GM15510 (cell line): ENCODE data around the gene MORN1.

ENCODE experiments used
- POLR2A ChIP-seq: IDR thresholded peaks from 3 replicates; pipeline ENCODE4 v1.6.1; 2011; ENCODE audit warnings: borderline replicate concordance; ENCODE audit not compliant: insufficient read length; ENCODE audit errors: extremely low read depth

MORN1 gene

DNA sequence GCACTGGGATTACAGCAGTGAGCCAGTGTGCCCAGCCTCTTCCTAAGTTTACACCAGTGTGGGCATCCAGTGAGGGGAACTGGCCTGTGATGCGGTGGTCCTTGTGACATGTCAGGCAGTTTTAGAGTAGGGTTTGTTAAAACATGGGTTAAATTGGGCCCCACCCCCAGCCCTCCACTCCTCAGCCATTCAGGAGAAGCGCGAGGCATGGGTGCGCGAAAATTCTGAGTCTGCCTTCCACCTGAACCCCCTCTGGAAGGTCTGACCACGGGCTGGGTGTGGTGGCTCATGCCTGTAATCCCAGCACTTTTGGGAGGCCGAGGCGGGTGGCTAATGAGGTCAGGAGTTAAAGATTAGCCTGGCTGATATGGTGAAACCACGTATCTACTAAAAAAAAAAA is 111.5 kb downstream of the MORN1 start:
- no peak for TF ChIP-seq POLR2A

DNA sequence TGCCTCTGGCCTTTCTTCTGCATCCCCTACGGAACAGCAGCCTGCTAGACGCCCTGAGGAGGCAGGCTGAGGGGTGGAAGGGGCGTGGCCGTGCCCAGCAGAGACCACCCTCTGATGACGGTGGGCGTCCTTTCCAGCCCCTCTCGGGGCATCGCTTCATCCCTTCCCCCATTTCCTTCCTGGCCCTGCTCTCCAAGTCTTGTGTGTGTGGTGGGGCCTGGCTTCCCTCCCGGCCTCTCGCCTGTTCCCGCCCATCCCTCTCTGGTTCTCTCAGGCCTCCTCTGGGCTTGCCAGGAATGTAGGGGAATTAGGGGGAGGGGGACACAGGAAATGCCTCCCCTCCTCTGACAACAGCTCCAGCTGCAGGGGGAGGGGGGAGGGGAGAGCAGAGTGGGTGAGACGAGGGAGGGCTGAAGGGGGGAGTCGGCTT is 112.1 kb downstream of the MORN1 start:
- no peak for TF ChIP-seq POLR2A

DNA sequence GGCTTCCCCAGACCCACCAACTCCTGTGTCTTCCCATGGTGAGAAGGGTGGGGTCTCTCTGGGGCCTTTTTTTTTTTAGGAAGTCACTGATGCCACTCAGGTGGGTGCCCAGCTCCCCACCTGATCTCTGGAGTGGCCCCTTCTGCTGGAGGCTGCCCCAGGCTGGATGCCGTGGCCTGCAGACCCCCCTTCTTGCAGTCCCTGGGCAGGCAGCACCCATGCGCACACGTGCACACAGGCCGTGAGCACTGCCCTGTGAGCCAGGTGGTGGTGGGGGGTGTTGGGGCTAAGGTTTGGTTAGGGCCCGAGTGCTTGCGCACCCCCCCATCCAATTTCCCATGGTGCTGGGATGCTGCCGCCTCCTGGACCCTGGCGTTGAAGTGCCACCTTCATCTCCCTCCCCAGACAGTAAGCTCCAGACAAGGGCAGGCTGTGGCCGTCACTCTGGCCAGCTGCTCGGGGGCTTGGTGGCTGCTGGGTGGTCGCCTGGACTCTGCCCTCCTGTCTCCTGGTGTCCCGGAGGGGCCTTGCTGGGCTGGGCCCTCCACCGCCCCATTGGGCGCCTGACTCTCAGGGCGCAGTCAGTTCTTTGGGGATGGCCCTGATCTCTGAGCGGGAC is 112.7 kb downstream of the MORN1 start:
- TF ChIP-seq POLR2A = no peak

DNA sequence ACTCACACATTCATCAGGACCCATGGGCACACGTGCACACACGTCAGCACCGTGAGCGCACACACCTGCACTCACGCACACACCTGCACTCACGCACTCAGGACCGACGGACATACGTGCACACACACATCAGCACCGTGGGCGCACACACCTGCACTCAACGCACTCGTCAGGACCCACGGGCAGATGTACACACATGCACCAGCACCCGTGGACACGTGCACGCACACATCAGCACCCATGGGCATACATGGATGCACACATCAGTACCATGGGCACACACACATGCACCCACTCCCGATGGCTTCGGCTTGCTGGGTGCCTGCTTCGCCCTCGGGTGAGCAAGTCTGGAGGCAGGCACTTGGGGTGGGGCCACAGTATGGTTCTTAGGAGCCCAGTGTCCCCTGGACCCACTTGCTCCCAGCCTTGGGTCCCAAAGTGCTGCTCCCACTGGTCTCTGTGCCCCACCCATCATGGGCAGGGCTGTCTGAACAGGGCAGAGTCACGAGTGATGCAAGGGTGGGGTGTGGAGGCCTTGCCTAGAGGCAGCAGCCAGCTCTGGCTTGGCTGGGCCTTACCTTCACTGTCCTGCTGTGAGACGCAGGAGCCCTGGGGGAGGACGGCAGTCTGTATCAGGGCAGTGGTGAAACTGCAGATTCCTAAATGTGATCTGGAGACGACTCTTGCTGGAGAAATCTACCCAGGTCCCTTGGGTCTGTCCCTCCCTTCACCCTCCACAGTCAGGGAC is 113.4 kb downstream of the MORN1 start:
- TF ChIP-seq POLR2A = no peak

DNA sequence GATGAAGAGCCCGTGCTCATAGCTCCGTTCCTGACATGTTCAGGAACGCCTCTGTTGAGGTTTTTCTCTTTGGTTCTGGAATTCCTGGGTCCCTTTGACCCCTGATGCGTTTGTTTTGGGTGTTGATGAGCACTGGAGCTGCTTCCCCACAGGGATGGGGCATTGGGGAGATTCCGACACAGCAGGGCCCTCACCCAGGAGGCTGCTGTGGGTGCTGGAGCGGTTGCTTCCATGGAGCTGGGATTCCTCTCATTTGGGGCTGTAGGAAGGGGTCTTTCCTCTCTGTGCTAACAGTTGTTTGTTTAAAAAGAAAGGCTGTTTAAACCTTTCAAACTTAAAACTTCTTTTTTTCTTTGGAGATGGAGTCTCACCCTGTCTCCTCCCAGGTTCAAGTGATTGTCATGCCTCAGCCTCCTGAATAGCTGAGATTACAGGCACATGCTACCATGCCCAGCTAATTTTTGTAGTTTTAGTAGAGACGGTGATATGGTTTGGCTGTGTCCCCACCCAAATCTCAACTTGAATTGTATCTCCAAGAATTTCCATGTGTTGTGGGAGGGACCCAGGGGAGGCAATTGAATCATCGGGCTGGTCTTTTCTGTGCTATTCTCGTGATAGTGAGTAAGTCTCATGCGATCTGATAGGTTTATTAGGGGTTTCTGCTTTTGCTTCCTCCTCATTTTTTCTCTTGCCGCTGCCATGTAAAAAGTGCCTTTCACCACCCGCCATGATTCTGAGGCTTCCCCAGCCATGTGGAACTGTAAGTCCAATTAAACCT is 114.4 kb downstream of the MORN1 start:
- TF ChIP-seq POLR2A = no peak

DNA sequence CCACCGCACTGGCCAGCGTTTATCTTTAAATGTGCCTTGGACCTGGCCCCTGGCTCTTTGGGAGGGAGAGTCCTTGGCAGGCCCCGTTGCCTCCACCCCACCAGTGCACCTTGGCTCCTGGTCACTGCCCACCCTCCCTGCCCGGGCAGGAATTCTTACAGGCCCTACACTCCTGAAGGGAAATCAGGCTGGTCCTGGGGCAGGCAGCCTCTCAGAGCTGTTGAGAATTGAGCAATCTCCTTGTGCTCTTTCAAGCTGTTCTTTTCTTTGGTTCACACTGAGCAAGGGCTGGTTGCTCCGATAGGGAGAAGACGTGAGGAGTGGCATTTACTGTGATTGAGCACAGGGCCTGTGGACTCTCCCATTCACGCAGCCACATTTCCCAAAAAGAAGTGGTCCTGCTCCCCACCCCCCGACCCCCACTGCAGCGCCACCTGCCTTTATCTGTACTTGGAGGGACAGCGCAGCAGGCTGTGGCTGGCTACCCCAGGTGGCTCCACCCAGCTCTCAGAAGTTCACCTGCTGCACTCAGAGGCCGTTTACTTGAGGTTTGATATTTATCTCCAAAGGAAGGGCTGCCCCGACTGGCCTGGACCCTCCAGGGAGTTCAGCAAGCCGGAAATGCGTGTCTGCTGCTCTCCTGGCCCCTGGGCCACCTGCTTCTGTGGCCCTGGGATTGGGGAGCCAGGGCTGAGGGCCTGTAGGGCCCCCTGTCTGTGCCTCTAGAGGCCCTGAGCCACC is 115.4 kb downstream of the MORN1 start:
- no peak for TF ChIP-seq POLR2A

DNA sequence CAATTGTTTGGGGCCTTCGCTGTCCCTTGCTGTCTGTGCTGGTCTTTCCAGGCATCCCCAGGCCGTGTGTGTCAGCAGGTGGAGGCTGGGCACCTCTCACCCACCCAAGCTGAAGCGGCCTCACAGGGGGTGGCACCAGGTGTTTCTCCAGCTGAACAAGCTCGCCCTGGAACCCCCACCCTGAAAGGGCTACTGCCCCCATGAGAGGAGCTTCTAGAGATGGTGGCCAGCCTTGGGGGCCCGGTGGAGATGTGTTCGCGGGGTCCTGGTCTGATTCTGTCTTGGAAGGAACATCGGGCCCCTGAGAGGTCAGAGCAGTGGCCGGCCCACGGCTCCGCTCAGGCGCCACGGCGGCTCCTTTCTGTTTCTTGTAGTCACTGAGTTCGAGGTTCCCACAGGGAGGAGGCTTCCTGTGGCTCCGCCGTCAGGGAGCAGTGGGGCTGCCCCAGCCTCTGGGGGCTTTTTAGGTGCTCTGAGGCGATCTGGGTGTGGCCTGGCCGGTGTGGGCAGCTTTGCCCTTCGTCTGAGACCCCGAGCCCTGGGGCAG is 116.4 kb downstream of the MORN1 start:
- no peak for TF ChIP-seq POLR2A

DNA sequence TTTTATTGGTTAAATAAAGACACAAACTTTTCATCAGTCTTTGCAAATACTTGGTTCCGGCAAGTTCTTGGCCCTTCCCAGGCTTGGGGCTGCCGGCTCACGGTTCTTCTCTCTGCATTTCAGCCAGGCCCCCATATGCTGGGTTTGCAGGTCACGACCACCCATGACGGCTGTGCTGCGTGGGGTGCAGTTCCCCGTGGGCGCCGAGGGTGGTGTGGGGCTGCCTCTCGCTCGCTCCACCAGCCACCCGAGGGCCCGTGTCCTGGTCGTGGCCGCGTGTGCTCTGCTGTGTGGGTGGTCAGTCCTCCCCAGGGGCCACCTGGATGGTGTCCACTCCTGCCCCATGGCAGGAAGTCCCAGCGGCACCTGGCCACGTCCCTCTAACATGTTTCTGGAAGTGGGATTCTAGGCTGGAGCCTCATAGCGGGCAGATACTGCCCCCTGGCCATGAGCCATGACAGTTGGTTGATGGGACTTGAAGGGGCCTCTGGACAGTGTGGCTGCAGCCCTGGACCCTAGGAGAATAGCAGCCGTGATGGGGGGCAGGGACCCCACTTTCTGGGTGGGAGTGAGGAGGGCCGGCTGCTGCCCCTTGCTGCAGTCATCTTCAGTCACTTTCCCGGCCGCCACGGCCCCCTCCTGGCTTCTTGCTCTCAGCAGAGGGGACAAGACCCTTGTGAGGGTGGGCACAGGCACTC is 117.0 kb downstream of the MORN1 start:
- TF ChIP-seq POLR2A = no peak

DNA sequence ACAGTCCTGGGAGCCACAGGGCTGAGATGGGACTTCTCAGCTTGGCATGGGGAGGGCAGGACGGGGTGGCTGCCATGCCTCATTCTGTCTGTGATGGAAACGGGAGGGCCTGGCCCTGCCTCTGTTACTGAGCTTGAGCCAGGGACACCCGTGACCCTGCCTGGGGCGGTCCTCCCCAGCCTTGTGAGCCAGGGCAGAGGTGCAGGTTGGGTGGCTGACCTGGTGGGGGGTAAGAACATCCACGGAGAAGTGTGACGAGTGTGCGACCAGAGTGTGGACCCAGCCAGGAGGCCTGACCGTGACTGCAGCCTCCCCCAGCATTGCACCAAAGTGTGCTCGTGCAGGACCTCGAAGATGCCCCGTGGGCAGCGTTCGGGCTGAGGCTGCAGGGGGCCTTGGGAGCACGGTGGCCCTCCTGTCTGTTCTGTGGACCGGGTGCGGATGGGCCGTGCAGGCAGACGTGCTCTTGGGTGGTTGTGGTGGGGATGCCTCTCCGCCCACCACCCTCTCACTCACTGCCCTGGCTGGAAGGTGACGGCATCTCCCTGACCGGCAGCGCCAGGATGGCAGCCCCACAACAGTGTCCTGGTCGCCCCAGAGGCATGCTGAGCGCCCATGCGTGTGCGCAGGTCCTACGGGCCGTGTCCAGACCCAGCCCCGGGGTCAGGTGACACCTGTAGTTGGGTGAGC is 117.8 kb downstream of the MORN1 start:
- no peak for TF ChIP-seq POLR2A

DNA sequence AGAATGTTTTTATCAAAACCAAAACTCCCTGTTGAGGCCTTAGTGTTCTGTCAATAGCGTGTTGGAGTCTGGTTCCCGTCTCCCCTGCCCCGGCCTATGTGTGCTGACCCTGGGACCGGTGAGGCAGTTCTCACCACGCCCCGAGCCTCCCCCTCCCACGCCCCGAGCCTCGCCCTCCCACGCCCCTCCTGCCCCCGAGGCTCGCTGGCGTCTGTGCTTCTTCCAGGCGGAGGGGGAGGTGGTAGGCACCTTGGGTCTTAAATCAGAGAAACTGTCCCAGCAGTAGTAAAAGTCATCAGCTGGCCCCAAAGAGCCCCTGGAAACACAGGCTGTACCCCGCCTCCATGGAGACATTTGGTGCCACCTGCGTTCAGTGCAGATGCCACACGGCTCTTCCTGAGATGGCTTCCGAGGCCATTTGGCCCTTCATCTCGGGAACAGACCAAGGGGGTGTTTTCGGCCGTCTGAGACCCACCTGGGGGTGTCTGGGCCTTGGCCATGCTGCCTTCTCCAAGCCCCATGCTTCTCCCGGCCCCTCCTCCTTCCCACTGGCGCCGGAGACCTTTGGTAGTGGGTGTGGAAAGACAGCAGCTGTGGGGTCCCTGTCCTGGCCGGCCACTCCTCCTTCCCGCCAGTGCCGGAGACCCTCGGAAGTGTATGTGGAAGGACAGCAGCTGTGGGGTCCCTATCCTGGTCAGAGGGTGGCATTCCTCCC is 118.5 kb downstream of the MORN1 start:
- TF ChIP-seq POLR2A = no peak

DNA sequence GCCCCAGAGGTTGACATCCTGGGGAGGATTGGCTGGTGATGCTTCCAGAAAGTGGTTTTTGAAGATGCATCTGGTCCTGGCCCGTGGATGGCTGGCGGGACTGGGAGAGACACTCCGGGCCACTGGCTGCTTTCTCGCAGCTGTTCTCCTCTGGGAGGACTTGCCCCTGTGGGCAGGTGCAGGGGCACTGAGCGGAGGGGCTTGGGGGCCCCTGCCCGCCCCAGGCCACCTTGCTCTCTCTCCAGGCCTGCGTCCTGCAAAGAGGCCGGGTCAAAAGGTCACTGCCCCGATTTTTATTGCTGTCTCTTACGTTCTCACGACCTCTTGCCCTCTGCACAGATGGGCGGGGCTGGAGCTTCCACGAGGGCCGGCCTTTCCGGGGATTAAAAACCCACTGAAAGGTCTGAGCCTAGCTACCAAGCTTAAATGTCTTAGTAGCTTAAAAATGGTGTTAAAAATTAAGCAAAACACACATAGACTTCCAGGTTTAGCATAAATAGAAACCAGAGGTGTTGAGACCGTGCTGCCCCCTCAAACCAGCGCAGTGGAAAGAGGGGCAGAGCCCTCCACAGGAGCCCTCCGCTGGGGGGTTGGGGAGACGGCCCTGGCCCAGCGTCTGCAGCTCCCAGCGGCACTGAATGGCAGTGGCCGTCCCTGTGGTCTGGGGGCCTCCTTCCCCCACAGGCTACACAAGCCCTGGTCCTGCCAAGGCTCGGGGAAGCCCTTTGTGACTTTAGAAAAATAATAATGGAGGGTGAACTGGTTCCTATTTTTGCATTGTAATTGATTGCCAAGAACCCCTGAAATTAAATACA is 119.3 kb downstream of the MORN1 start:
- no peak for TF ChIP-seq POLR2A
